Ishikawa (cell line): ENCODE data around the gene IL1RN.

Experiments used
- CEBPB ChIP-seq: IDR thresholded peaks from 2 replicates; pipeline ENCODE4 v1.6.1; 2012
- CREB1 ChIP-seq: IDR thresholded peaks from 2 replicates; pipeline ENCODE4 v1.6.1; 2012; ENCODE audit warnings: low read depth
- EGR1 ChIP-seq: IDR thresholded peaks from 2 replicates; pipeline ENCODE4 v1.6.1; 2012
- EP300 ChIP-seq: IDR thresholded peaks from 2 replicates; pipeline ENCODE4 v1.6.1; 2012; ENCODE audit warnings: borderline replicate concordance
- FOXM1 ChIP-seq: IDR thresholded peaks from 2 replicates; pipeline ENCODE4 v1.6.1; 2012; ENCODE audit warnings: low read depth, borderline replicate concordance
- MAX ChIP-seq: IDR thresholded peaks from 2 replicates; pipeline ENCODE4 v1.6.1; 2012
- NFIC ChIP-seq: IDR thresholded peaks from 2 replicates; pipeline ENCODE4 v1.6.1; 2012
- RAD21 ChIP-seq: IDR thresholded peaks from 2 replicates; pipeline ENCODE4 v1.6.1; 2012; ENCODE audit warnings: low read depth
- REST ChIP-seq: IDR thresholded peaks from 2 replicates; pipeline ENCODE4 v1.6.1; 2012; ENCODE audit warnings: low read depth, mild to moderate bottlenecking
- TAF1 ChIP-seq: IDR thresholded peaks from 2 replicates; pipeline ENCODE4 v1.6.1; 2012; ENCODE audit warnings: low read depth, mild to moderate bottlenecking
- TCF12 ChIP-seq: IDR thresholded peaks from 2 replicates; pipeline ENCODE4 v1.6.1; 2012; ENCODE audit warnings: low read depth
- TEAD4 ChIP-seq: IDR thresholded peaks from 2 replicates; pipeline ENCODE4 v1.6.1; 2012
- USF1 ChIP-seq: IDR thresholded peaks from 2 replicates; pipeline ENCODE4 v1.6.1; 2012
- YY1 ChIP-seq: IDR thresholded peaks from 2 replicates; pipeline ENCODE4 v1.6.1; 2012; ENCODE audit warnings: low read depth
- ZBTB7A ChIP-seq: IDR thresholded peaks from 2 replicates; pipeline ENCODE4 v1.6.1; 2012; ENCODE audit warnings: low read depth

Gene IL1RN

GRCh38 chr2:113112441-113112840 lies 15.0 kb upstream of the IL1RN start:
- TF ChIP-seq TAF1 (no peak), EGR1 (no peak), USF1 (no peak), YY1 (no peak), REST (no peak), ZBTB7A (no peak), TCF12 (no peak), MAX (no peak), NFIC (no peak)

- TF ChIP-seq EP300 = no peak
- no peak for TF ChIP-seq FOXM1
- no peak for TF ChIP-seq TCF12
- TF ChIP-seq REST = no peak
- no peak for TF ChIP-seq NFIC
- no peak for TF ChIP-seq TEAD4
- TF ChIP-seq MAX = no peak
- no peak for TF ChIP-seq TAF1
- TF ChIP-seq YY1 = no peak
These were observed 14.5 kb upstream of the IL1RN start for GRCh38 chr2:113112871-113113270.

- TF ChIP-seq MAX (no peak), RAD21 (no peak), USF1 (no peak), TAF1 (no peak), CREB1 (no peak), CEBPB (no peak), FOXM1 (no peak), REST (no peak), EGR1 (no peak), YY1 (no peak), TEAD4 (no peak), TCF12 (no peak), ZBTB7A (no peak), NFIC (no peak), EP300 (no peak)
These were observed 13.6 kb upstream of the IL1RN start for GRCh38 chr2:113113807-113114206.

GRCh38 chr2:113114224-113114945 lies 13.0 kb upstream of the IL1RN start:
- no peak for TF ChIP-seq CEBPB
- TF ChIP-seq TEAD4 = no peak
- TF ChIP-seq FOXM1 = no peak
- no peak for TF ChIP-seq TCF12
- TF ChIP-seq MAX = no peak
- TF ChIP-seq USF1 = no peak
- no peak for TF ChIP-seq RAD21
- no peak for TF ChIP-seq NFIC
- no peak for TF ChIP-seq TAF1
- no peak for TF ChIP-seq EGR1
- no peak for TF ChIP-seq REST
- TF ChIP-seq EP300 = no peak
